DMS79 treated with DMSO at 0.1 percent for 48 hours (cell line): Measurements from ENCODE around the gene SPOP.
"Not testable (repeated sequence)": the region's sequence is repeated elsewhere in the genome, so short reads cannot be mapped to it uniquely, and the experiment has no call there.

Source experiments
- DNase-seq: peaks from one replicate; lab custom pipeline; 2025; lab: John Stamatoyannopoulos, UW

SPOP gene

DNA sequence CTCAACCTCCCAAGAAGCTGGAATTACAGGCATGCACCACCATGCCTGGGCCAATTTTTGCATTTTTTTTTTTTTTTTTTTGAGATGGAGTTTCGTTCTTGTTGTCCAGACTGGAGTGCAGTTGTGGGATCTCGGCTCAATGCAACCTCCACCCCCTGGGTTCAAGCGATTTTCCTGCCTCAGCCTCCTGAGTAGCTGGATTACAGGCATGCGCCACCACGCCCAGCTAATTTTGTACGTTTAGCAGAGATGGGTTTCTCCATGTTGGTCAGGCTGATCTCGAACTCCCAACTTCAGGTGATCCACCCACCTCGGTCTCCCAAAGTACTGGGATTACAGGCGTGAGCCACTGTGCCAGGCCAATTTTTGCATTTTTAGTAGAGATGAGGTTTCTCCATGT, 127.1 kb downstream of the SPOP start:
- not testable (repeated sequence) for DNase-seq

DNA sequence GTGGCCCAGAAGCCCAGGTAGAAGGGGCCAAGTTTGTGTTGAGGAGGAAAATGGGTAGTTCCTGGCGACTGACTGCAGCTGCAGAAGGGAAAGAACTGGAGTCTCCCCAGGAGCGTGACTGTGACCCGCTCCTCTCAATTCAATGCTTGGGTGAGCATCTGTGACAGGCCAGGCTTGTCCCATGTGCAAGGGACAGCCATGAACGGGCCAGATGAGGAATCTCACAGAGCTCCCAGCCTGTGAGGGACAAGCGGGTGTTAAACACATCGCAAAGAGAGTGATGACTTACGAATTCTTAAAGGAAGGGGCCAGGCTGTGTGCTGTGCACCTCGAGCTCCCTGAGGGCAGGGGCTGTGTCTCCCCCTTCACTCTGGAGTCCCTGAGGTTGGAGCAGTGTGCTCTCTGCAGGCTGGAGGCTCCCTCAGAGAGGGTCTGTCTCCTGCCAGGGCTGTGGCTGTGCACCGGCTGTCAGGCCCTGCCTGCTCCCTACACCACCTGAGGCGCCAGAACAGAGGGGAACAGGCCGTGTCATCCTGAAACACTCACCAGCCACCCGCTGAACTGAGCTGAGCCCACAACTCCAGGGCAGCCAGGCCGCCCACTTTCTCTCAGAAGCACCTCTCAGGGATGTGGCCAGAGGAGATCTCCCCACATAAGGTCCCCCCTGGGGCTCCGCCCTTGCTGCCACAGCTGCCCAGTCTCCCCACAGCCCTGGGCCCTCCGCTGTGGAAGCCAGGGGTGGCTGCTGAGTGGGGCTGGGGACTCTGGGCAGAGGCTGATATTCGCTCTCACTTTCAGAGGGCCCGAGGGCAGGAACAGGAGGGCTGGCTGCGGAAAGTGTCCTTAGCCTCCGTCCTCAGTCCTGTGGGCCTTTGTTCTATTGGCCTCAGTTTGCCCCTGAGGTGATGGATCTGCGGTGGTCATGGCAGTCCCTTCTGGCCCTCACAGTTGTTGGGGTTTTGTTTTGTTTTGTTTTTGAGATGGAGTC, 127.9 kb downstream of the SPOP start:
- no peak for DNase-seq

DNA sequence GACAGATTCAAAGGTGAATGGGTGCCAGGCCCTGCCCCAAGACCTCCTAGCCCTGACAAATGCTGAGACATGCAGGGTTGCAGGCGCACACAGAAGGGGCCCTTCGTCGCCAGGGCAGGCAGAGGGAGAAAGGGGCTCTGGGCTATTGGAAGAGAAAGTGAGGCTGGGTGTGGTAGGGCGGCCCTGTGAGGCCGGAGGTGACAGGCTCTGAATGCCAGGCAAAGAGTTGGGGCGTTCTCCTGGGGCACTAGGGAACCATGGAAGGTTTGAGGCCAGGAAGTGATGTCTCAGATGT, 128.6 kb downstream of the SPOP start:
- no peak for DNase-seq
